ENCODE measurements around the gene TMEM44.

DNA sequence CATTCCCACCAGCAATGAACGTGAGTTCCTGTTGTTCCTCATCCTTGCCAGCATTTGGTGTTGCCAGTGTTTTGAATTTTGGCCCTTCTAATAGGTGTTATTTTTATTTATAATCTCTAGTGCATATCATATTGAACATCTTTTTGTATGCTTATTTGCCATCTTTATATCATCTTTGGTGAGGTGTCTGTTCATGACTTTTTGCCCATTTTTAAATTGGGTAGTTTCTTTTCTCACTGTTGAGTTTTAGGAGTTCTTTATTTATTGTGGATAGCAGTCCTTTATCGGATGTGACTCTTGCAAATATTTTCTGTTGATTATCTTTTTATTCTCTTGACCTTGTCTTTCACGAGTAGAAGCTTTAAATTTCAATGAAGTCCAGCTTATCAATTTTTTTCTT, 86.2 kb downstream of the TMEM44 start:
- TF ChIP-seq ZFP30 (CRISPR knock-in tag; IDR thresholded peaks at IDR 0.05) (no peak), ZNF8 (CRISPR knock-in tag; IDR thresholded peaks at IDR 0.05) (no peak), PATZ1 (CRISPR knock-in tag; IDR thresholded peaks at IDR 0.05; ENCODE audit: borderline replicate concordance) (no peak), RARB (CRISPR knock-in tag; IDR thresholded peaks at IDR 0.05) (no peak), CSDC2 (CRISPR knock-in tag; IDR thresholded peaks at IDR 0.05) (no peak)
- TF ChIP-seq, protein P1, sequence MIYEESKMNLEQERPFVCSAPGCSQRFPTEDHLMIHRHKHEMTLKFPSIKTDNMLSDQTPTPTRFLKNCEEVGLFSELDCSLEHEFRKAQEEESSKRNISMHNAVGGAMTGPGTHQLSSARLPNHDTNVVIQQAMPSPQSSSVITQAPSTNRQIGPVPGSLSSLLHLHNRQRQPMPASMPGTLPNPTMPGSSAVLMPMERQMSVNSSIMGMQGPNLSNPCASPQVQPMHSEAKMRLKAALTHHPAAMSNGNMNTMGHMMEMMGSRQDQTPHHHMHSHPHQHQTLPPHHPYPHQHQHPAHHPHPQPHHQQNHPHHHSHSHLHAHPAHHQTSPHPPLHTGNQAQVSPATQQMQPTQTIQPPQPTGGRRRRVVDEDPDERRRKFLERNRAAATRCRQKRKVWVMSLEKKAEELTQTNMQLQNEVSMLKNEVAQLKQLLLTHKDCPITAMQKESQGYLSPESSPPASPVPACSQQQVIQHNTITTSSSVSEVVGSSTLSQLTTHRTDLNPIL (CRISPR knock-in tag; IDR thresholded peaks at IDR 0.05; ENCODE audit: low read depth), result no peak

Measured in SK-N-SH treated with all-trans-retinoic acid at 6 μM for 48 hours (cell line).